ENCODE results near the gene EFEMP1.

- no peak for TF ChIP-seq CTCF (IDR thresholded peaks at IDR 0.05)
- TF ChIP-seq EP300 (IDR thresholded peaks at IDR 0.05) = no peak
These were observed 63.7 kb downstream of the EFEMP1 start for GRCh38 chr2:55859875-55860274.
